BE2C (cell line): ENCODE measurements around the gene GALNT16.

Experiments used
- DNase-seq: peaks from one replicate; pipeline ENCODE4 v3.0.0-alpha.2; 2020
- H3K27me3 ChIP-seq: fragments of 250-450 bp; sonication (Bioruptor Pico); 2 replicates; pipeline ENCODE4 v1.5.1; 2020; ENCODE audit warnings: mild to moderate bottlenecking
- H3K36me3 ChIP-seq: fragments of 250-450 bp; sonication (Bioruptor Pico); 2 replicates; pipeline ENCODE4 v1.5.1; 2020; ENCODE audit warnings: mild to moderate bottlenecking
- H3K4me1 ChIP-seq: fragments of 250-450 bp; sonication (Bioruptor Pico); 2 replicates; pipeline ENCODE4 v1.5.1; 2020
- H3K4me3 ChIP-seq: 2 replicates; pipeline ENCODE4 v1.5.1; 2011; ENCODE audit warnings: low read depth, low read length
- H3K9me3 ChIP-seq: fragments of 250-450 bp; sonication (Bioruptor Pico); 2 replicates; pipeline ENCODE4 v1.5.1; 2020
- TF ChIP-seq, protein P1 (sequence below): IDR thresholded peaks from 2 replicates; pipeline ENCODE4 v1.5.1; 2012; ENCODE audit warnings: mild to moderate bottlenecking, low read depth, low read length

The GALNT16 gene

DNA sequence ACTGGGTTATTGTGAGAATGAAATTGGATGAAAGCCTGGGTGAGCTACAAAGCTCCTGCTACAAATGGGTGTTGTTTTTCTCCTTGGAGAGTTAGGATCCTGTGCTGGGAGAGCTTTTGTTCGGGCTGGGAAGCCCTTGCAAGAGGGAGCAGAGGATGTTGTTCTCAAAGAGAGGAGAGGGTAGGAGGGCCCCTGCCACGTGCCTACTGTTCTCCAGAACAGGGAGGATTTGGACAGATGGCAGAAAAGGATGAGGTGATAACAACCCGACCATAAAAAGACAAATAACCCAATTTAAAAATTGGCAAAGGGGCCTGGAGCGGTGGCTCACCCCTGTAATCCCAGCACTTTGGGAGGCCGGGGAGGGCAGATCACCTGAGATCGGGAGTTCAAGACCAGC is 68.8 kb downstream of the GALNT16 start:
- DNase-seq = no peak
- H3K36me3 ChIP-seq = no peaks in the 10 kb centered on the region
- H3K27me3 ChIP-seq = no peaks in the 10 kb centered on the region
- no peaks in the 10 kb centered on the region for H3K9me3 ChIP-seq
- TF ChIP-seq, protein P1, sequence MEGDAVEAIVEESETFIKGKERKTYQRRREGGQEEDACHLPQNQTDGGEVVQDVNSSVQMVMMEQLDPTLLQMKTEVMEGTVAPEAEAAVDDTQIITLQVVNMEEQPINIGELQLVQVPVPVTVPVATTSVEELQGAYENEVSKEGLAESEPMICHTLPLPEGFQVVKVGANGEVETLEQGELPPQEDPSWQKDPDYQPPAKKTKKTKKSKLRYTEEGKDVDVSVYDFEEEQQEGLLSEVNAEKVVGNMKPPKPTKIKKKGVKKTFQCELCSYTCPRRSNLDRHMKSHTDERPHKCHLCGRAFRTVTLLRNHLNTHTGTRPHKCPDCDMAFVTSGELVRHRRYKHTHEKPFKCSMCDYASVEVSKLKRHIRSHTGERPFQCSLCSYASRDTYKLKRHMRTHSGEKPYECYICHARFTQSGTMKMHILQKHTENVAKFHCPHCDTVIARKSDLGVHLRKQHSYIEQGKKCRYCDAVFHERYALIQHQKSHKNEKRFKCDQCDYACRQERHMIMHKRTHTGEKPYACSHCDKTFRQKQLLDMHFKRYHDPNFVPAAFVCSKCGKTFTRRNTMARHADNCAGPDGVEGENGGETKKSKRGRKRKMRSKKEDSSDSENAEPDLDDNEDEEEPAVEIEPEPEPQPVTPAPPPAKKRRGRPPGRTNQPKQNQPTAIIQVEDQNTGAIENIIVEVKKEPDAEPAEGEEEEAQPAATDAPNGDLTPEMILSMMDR = no peak
- H3K4me1 ChIP-seq = no peaks in the 10 kb centered on the region
- no peak overlapping the region for H3K4me3 ChIP-seq

DNA sequence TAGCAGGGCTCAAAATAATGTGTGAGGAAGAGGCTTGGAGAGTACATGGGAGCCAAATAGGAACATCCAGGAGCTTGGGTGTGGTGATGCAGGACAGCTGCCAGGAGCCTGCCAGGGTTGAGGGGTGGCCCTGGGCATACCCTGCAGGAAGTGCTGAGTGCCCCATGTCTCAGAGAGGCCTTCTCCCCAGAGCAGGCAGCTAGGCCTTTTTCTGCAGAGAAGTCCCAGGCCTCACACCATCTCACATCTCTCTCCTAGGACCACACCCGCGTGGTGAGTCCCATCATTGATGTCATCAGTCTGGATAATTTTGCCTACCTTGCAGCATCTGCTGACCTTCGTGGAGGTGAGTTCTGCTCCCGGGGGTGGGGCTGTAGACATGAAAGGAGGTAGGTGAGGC is 71.2 kb downstream of the GALNT16 start:
- Histone ChIP-seq H3K27me3 (no peaks in the 10 kb centered on the region), H3K4me3 (no peak overlapping the region)

DNA sequence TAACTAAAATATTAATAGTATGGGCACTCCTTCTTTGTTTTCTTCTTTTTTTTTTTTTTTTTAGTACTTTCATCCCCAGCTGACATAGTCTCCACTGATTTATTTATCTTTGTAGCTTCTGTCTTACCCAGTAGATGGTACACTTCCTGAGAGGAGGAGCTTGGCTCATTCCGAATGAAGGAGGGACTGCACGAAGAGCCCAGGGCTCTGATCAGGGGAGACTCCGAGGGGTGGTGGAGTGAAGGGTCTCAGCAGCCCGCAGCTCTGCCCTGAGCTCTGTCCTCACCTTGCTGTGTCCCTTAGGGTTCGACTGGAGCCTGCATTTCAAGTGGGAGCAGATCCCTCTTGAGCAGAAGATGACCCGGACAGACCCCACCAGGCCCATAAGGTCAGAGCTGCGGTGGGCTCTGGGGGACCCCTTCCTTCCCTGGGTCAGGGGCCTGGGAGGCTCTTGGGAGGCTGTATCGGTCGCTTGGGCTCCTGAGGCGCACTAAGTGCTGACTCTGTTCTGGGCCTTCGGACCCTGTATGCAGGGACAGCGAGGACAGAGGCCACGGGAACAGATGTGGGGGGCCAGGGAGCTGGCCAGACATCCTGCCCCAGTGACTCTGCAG is 72.9 kb downstream of the GALNT16 start:
- TF ChIP-seq, protein P1 = no peak
- Histone ChIP-seq H3K4me1 (no peaks in the 10 kb centered on the region), H3K36me3 (no peaks in the 10 kb centered on the region), H3K9me3 (no peaks in the 10 kb centered on the region), H3K4me3 (no peak overlapping the region), H3K27me3 (no peaks in the 10 kb centered on the region)
- no peak for DNase-seq

More for the DNA sequence above, 71.2 kb downstream of the GALNT16 start:
- H3K9me3 ChIP-seq = no peaks in the 10 kb centered on the region
- H3K4me1 ChIP-seq = no peaks in the 10 kb centered on the region
- H3K36me3 ChIP-seq = no peaks in the 10 kb centered on the region
- DNase-seq = no peak
- TF ChIP-seq, protein P1 = no peak

DNA sequence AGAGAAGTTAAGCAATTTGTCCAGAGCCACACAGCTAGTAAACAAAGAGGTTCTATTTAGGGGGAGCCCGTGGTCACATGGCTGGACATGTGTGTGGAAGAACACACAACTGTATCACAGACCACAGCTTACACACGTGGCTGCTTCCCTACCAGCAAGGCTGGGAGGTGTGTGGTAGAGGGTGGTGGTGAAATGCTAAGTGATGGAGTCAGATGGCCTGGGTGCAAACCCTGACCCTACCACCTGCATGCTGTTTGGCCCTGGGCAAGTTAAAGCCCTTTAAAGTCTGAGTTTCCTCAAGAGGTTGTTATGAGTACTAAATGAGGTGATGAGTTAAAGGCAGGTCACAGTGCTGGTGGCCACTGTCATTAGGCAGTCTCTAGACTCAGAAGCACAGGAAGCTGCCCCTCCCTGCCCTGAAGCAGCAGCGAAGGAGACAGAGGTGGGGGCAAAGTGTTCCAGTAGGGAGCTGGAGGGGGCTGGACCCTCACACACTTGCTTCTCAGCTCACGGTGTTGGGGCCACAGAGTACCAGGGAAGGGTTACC is 73.9 kb downstream of the GALNT16 start:
- H3K27me3 ChIP-seq = no peaks in the 10 kb centered on the region
- DNase-seq = no peak
- no peaks in the 10 kb centered on the region for H3K9me3 ChIP-seq
- no peak overlapping the region for H3K4me3 ChIP-seq
- no peaks in the 10 kb centered on the region for H3K36me3 ChIP-seq
- H3K4me1 ChIP-seq = no peaks in the 10 kb centered on the region
- TF ChIP-seq, protein P1 = no peak

DNA sequence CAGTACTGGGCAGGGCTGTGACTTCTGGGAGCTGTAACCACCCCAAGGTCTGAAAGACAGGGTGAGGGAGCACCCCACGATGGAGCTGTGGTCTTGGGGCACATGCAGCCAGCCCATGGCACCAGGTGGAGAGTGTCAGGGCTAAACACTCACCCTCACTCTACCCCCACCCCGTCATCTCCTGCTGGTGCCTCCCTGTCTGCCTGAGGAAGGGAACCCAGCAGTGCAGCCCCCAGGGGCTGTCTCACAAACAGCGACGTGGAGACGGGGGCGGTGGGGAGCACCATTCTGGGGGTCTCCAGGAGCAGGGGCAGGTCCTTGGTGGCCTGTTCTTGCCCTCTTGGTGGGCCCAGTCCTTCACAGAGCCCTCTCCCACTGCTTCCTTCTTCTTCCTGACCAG is 74.6 kb downstream of the GALNT16 start:
- Histone ChIP-seq H3K27me3 (no peaks in the 10 kb centered on the region), H3K4me3 (no peak overlapping the region), H3K36me3 (no peaks in the 10 kb centered on the region), H3K9me3 (no peaks in the 10 kb centered on the region), H3K4me1 (no peaks in the 10 kb centered on the region)
- TF ChIP-seq, protein P1 = no peak
- no peak for DNase-seq

DNA sequence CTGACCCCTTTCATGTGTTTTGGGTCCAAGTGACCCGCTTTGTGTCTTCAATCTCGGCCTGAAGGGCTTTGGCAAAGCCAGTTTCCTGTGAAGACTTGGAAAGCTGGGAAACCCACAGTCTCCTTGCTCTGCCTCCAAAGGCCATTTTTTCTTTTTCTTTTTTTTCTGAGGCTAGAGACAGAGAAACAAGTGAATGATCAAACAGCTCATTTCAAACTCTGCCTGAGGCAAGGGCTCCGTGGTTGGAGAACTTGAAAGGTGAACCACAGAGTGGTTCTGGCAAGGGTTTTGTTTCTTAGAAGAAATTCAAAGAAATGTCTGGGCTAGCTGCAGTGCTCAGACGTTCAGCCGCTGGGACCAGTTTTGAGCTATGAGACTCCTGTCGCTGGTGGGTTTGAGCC is 75.4 kb downstream of the GALNT16 start:
- TF ChIP-seq, protein P1 = no peak
- DNase-seq = no peak
- H3K36me3 ChIP-seq = no peaks in the 10 kb centered on the region
- H3K4me1 ChIP-seq = no peaks in the 10 kb centered on the region
- H3K9me3 ChIP-seq = no peaks in the 10 kb centered on the region
- H3K27me3 ChIP-seq = no peaks in the 10 kb centered on the region
- H3K4me3 ChIP-seq = no peak overlapping the region
